ENCODE results near the gene VGLL4. TPM values are rescaled to one million over a fixed set of nuclear protein-coding genes. Genes with fewer than 3 reads are reported as not detected.

The VGLL4 gene
- total and polyA plus RNA-seq, 4 experiments from 2014 or later = 15.1 to 30.3 (median 25.6) TPM

GRCh38 chr3:11541321-11542303 is 102.1 kb downstream of the VGLL4 start:
- no peaks in the 10 kb centered on the region for H3K4me1 ChIP-seq (ENCODE audit: insufficient read depth, low read length)
- POLR2A ChIA-PET (ENCODE audit: partially characterized antibody) = no interaction called here
- H3K27me3 ChIP-seq (ENCODE audit: insufficient read depth, low read length) = no peaks in the 10 kb centered on the region
- CTCF ChIA-PET (ENCODE audit: partially characterized antibody) = no interaction called here
- Mint-ChIP-seq H3K36me3 (peaks cover 0 to 2% of the 10 kb centered on the region in 2 donors), H3K27ac (no peak overlapping the region), H3K4me1 (peaks cover 2 to 5% (median 4%) of the 10 kb centered on the region in 4 donors), H3K9me3 (no peaks in the 10 kb centered on the region), H3K4me3 (no peak overlapping the region), H3K27me3 (no peaks in the 10 kb centered on the region)
- H3K27ac ChIP-seq (ENCODE audit: low read depth, low read length) = no peak overlapping the region
- no peak for DNase-seq
- intact Hi-C loops (cut with micrococcal nuclease) = no loop called here
- no peak overlapping the region for H3K4me3 ChIP-seq (ENCODE audit: low read length in 2 of 2)
- no peaks in the 10 kb centered on the region for H3K36me3 ChIP-seq (ENCODE audit: insufficient read depth, low read length)
- no peaks in the 10 kb centered on the region for H3K9me3 ChIP-seq (ENCODE audit: control insufficient read depth in 1 of 2, low read length in 2 of 2)

DNA sequence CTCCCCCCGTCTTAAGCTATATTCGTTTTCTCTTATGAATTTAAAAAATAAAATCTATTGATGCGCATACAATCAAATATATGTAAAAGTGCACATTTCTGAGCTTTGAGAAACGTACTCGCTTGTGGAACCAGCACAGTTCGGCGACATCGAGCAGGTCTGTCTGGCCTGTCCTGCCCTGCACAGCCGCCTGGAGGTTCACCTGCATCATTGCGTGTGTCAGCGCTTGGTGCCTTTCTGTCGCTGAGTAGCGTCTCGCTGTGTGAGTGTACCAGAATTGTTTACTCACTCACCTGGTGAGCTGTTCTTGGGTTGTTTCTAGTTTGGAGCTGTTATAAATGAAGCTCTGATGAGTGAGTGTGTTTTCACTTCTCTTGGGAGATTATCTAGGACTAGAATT is 104.0 kb downstream of the VGLL4 start:
- Mint-ChIP-seq H3K4me1 (peaks cover 2 to 5% (median 4%) of the 10 kb centered on the region in 4 donors), H3K4me3 (no peak overlapping the region), H3K36me3 (peaks cover 0 to 2% of the 10 kb centered on the region in 2 donors), H3K27ac (no peak overlapping the region), H3K9me3 (no peaks in the 10 kb centered on the region), H3K27me3 (no peaks in the 10 kb centered on the region)
- Histone ChIP-seq H3K4me1 (ENCODE audit: insufficient read depth, low read length) (no peaks in the 10 kb centered on the region), H3K9me3 (ENCODE audit: control insufficient read depth in 1 of 2, low read length in 2 of 2) (no peaks in the 10 kb centered on the region), H3K27me3 (ENCODE audit: insufficient read depth, low read length) (no peaks in the 10 kb centered on the region), H3K4me3 (ENCODE audit: low read length in 2 of 2) (no peak overlapping the region), H3K27ac (ENCODE audit: low read depth, low read length) (no peak overlapping the region), H3K36me3 (ENCODE audit: insufficient read depth, low read length) (no peaks in the 10 kb centered on the region)
- no peak for DNase-seq
- POLR2A ChIA-PET (ENCODE audit: partially characterized antibody) = no interaction called here
- CTCF ChIA-PET (ENCODE audit: partially characterized antibody) = interaction anchor here (1.3 kb wide), 1 partner anchor 11 kb away, joined by 3 read pairs; no protein-coding TSS in a partner anchor
- intact Hi-C loops (cut with micrococcal nuclease) = no loop called here

- CTCF ChIA-PET (ENCODE audit: partially characterized antibody) = interaction anchor here (1.3 kb wide), 1 partner anchor 11 kb away, joined by 3 read pairs; no protein-coding TSS in a partner anchor
- no peaks in the 10 kb centered on the region for H3K27me3 Mint-ChIP-seq
- peak overlapping the region in 3 of 7 donors; percentile 18 to 54 (median 32) for H3K27ac Mint-ChIP-seq
These were observed 104.5 kb downstream of the VGLL4 start for GRCh38 chr3:11539218-11539617.

DNA sequence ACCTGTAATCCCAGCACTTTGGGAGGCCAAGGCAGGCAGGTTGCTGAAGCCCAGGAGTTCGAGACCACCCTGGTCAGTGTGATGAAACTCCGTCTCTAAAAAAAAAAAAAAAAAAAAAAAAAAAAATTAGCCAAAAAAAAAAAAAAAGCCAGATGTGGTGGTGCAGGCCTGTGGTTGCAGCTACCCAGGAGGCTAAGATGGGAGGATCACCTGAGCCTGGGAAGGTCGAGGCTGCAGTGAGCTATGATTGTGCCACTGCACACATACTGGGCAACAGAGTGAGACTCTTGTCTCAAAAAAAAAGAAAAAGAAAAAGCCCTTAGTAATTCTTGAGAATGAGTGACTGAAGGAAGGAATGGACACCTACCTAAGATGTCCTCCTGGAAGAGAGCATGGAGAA is 105.1 kb downstream of the VGLL4 start:
- Mint-ChIP-seq H3K27me3 (no peaks in the 10 kb centered on the region), H3K4me3 (no peak overlapping the region), H3K4me1 (peaks cover 2 to 5% (median 4%) of the 10 kb centered on the region in 4 donors), H3K9me3 (no peaks in the 10 kb centered on the region), H3K36me3 (peaks cover 0 to 2% of the 10 kb centered on the region in 2 donors), H3K27ac (no peak overlapping the region)
- H3K27me3 ChIP-seq (ENCODE audit: insufficient read depth, low read length) = no peaks in the 10 kb centered on the region
- no peak overlapping the region for H3K4me3 ChIP-seq (ENCODE audit: low read length in 2 of 2)
- no peaks in the 10 kb centered on the region for H3K36me3 ChIP-seq (ENCODE audit: insufficient read depth, low read length)
- no peak overlapping the region for H3K27ac ChIP-seq (ENCODE audit: low read depth, low read length)
- intact Hi-C loops (cut with micrococcal nuclease) = no loop called here
- no peaks in the 10 kb centered on the region for H3K9me3 ChIP-seq (ENCODE audit: control insufficient read depth in 1 of 2, low read length in 2 of 2)
- no peaks in the 10 kb centered on the region for H3K4me1 ChIP-seq (ENCODE audit: insufficient read depth, low read length)
- CTCF ChIA-PET (ENCODE audit: partially characterized antibody) = no interaction called here
- DNase-seq = no peak
- POLR2A ChIA-PET (ENCODE audit: partially characterized antibody) = no interaction called here

More at GRCh38 chr3:11539218-11539617, 104.5 kb downstream of the VGLL4 start:
- Mint-ChIP-seq H3K36me3 (peaks cover 0 to 2% of the 10 kb centered on the region in 2 donors), H3K4me1 (peaks cover 2 to 5% (median 4%) of the 10 kb centered on the region in 4 donors), H3K9me3 (no peaks in the 10 kb centered on the region), H3K4me3 (no peak overlapping the region)
- Histone ChIP-seq H3K36me3 (ENCODE audit: insufficient read depth, low read length) (no peaks in the 10 kb centered on the region), H3K27ac (ENCODE audit: low read depth, low read length) (no peak overlapping the region), H3K4me1 (ENCODE audit: insufficient read depth, low read length) (no peaks in the 10 kb centered on the region), H3K9me3 (ENCODE audit: control insufficient read depth in 1 of 2, low read length in 2 of 2) (no peaks in the 10 kb centered on the region), H3K27me3 (ENCODE audit: insufficient read depth, low read length) (no peaks in the 10 kb centered on the region), H3K4me3 (ENCODE audit: low read length in 2 of 2) (no peak overlapping the region)
- no peak for DNase-seq
- POLR2A ChIA-PET (ENCODE audit: partially characterized antibody) = no interaction called here
- intact Hi-C loops (cut with micrococcal nuclease) = no loop called here

DNA sequence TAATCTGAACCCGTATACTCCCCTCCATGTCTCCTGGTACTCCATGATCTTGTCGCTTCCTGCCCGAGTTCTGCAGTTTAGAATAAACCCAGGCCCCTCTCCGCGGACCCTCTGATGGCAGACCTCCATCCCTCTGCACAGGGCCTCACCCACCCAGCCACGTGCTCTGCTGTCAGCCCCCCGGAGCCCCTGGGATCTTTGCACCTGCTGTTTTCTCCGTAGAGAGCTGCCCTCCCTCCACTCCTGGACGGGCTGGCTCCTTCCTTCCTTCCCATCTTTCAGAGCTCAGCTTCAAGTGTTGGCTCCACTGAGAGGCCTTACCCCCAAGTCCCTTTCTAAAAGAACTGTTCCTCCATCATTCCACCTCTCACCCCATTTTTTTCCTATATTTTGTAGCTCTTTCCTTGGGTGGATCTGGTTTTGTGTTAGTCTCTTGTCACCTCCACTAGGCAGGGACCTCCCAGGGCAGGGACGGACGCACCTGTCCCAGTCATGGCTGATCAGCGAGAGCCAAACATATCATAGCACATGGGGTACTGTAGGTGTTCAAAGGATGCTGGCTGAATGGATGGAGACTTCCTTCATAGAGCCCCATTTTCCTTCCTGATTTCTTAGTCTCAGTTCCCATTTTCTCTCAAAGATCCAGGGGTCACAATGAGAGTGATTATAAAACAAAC is 106.6 kb downstream of the VGLL4 start:
- intact Hi-C loops (cut with micrococcal nuclease) = no loop called here
- no peaks in the 10 kb centered on the region for H3K4me1 ChIP-seq (ENCODE audit: insufficient read depth, low read length)
- no peaks in the 10 kb centered on the region for H3K27me3 Mint-ChIP-seq
- no peaks in the 10 kb centered on the region for H3K27me3 ChIP-seq (ENCODE audit: insufficient read depth, low read length)
- no peaks in the 10 kb centered on the region for H3K9me3 Mint-ChIP-seq
- H3K4me3 Mint-ChIP-seq = no peak overlapping the region
- POLR2A ChIA-PET (ENCODE audit: partially characterized antibody) = no interaction called here
- peak overlapping the region in 3 of 7 donors; percentile 7 to 45 (median 12) for H3K27ac Mint-ChIP-seq
- H3K4me1 Mint-ChIP-seq = peaks cover 2 to 5% (median 4%) of the 10 kb centered on the region in 4 donors
- H3K36me3 Mint-ChIP-seq = peaks cover 0 to 3% of the 10 kb centered on the region in 2 donors
- H3K4me3 ChIP-seq (ENCODE audit: low read length in 2 of 2) = no peak overlapping the region
- CTCF ChIA-PET (ENCODE audit: partially characterized antibody) = no interaction called here
- no peak overlapping the region for H3K27ac ChIP-seq (ENCODE audit: low read depth, low read length)
- H3K36me3 ChIP-seq (ENCODE audit: insufficient read depth, low read length) = no peaks in the 10 kb centered on the region
- no peaks in the 10 kb centered on the region for H3K9me3 ChIP-seq (ENCODE audit: control insufficient read depth in 1 of 2, low read length in 2 of 2)
- DNase-seq = no peak

DNA sequence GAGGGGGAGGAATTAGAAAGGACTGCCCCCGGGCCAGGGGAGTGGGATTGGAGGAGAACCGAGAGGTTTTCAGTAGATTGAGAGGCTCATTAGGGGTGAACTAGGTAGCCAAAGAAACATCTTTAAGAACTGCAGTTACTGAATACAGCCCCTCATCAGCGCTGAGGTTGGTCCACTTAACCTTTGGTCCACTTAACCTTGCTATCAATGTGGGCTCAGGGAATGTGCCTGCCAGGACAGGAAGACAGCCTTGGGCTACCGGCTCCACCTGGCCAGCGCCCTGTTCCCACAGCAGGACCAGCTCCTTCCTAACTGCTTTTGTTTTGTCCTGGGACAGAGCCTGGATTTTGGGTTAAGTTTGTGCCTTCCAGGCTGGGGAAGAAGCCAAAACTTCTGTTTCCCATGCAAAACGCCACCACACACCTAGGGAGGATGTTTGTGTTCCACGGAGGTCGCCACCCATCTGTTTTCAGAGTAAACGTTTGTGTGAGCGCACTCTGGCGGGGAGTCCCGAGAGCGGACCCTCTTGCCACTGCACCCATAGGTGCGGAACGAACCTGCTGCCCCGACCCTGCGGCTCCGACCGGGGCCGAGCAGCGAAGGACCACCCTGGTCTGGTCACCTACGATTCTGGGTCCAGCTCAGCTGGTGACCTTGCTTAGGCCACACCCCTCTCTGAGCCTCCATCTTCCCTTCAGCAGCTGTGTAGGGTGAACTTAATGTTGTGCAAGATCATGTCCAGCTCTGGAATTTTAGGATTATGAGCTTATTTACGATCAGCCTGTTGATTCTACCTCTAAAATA is 107.4 kb downstream of the VGLL4 start:
- no peak overlapping the region for H3K4me3 ChIP-seq (ENCODE audit: low read length in 2 of 2)
- H3K4me1 ChIP-seq (ENCODE audit: insufficient read depth, low read length) = no peaks in the 10 kb centered on the region
- no peak overlapping the region for H3K27ac ChIP-seq (ENCODE audit: low read depth, low read length)
- peaks cover 2 to 5% (median 4%) of the 10 kb centered on the region in 4 donors for H3K4me1 Mint-ChIP-seq
- H3K9me3 ChIP-seq (ENCODE audit: control insufficient read depth in 1 of 2, low read length in 2 of 2) = no peaks in the 10 kb centered on the region
- no peak overlapping the region for H3K4me3 Mint-ChIP-seq
- no peaks in the 10 kb centered on the region for H3K9me3 Mint-ChIP-seq
- H3K27ac Mint-ChIP-seq = no peak overlapping the region
- no peaks in the 10 kb centered on the region for H3K27me3 Mint-ChIP-seq
- no peak for DNase-seq
- CTCF ChIA-PET (ENCODE audit: partially characterized antibody) = no interaction called here
- peaks cover 0 to 4% of the 10 kb centered on the region in 2 donors for H3K36me3 Mint-ChIP-seq
- no peaks in the 10 kb centered on the region for H3K36me3 ChIP-seq (ENCODE audit: insufficient read depth, low read length)
- no peaks in the 10 kb centered on the region for H3K27me3 ChIP-seq (ENCODE audit: insufficient read depth, low read length)
- POLR2A ChIA-PET (ENCODE audit: partially characterized antibody) = no interaction called here
- intact Hi-C loops (cut with micrococcal nuclease) = no loop called here

Measured in CD4-positive, alpha-beta memory T cell (primary cell).